A673 (cell line): ENCODE results near the gene CRIP1. TPM values are rescaled to one million over a fixed set of nuclear protein-coding genes. Genes with fewer than 3 reads are reported as not detected.

Experiments used
- BruUV-seq: library from RNA; stranded (reverse); fragments of 400-500 nt; replicated peaks from 2 replicates; lab custom pipeline; 2021; lab: Mats Ljungman, UMichigan
- CTCF ChIA-PET: fragments of 300-600 bp; sonication (Branson Sonifier 250); formaldehyde crosslinking; loops from one replicate; lab custom pipeline; 2022; ENCODE audit warnings: antibody characterized with exemption; lab: Charles Lee
- POLR2A ChIA-PET: fragments of 300-600 bp; sonication (Branson Sonifier 250); formaldehyde crosslinking; loops from one replicate; lab custom pipeline; 2022; ENCODE audit warnings: antibody characterized with exemption; ENCODE audit not compliant: low non-redundant PET; lab: Charles Lee
- DNase-seq: peaks from one replicate; pipeline ENCODE4 v3.0.0-alpha.2; 2015; ENCODE audit warnings: low spot score
- H3K27ac ChIP-seq: fragments of 200-600 bp; sonication (generic); 2 replicates; pipeline ENCODE4 v1.5.1; 2016; ENCODE audit warnings: mixed run types, low read depth, mild to moderate bottlenecking, mixed read lengths, antibody characterized with exemption, low read length; ENCODE audit not compliant: poor library complexity, severe bottlenecking
- H3K27me3 ChIP-seq: fragments of 200-600 bp; sonication (generic); replicated peaks from 2 replicates; pipeline ENCODE4 v1.6.1; 2017; ENCODE audit warnings: mixed run types, low read depth, mild to moderate bottlenecking, mixed read lengths, antibody characterized with exemption, low read length; ENCODE audit not compliant: insufficient read depth, poor library complexity
- H3K36me3 ChIP-seq: fragments of 200-600 bp; sonication (generic); 2 replicates; pipeline ENCODE4 v1.6.1; 2016; ENCODE audit warnings: mixed run types, mild to moderate bottlenecking, mixed read lengths, antibody characterized with exemption, low read length; ENCODE audit not compliant: insufficient read depth, poor library complexity, severe bottlenecking
- H3K4me1 ChIP-seq: fragments of 200-600 bp; sonication (generic); 2 replicates; pipeline ENCODE4 v1.6.1; 2017; ENCODE audit warnings: mixed run types, mild to moderate bottlenecking, mixed read lengths, antibody characterized with exemption, low read length; ENCODE audit not compliant: insufficient read depth, poor library complexity, severe bottlenecking
- H3K4me3 ChIP-seq: fragments of 200-600 bp; sonication (generic); 2 replicates; pipeline ENCODE4 v1.5.1; 2016; ENCODE audit warnings: low read depth, mixed run types, mild to moderate bottlenecking, mixed read lengths, low read length; ENCODE audit not compliant: poor library complexity, severe bottlenecking
- H3K9me3 ChIP-seq: fragments of 200-600 bp; sonication (generic); 2 replicates; pipeline ENCODE4 v1.6.1; 2016; ENCODE audit warnings: mixed run types, low read depth, mild to moderate bottlenecking, mixed read lengths, antibody characterized with exemption, low read length; ENCODE audit not compliant: poor library complexity, severe bottlenecking
- CTCF ChIP-seq: fragments of 300-800, 200-600 bp; sonication (generic); conservative IDR thresholded peaks from 2 replicates; pipeline ENCODE4 v1.5.1; 2017; ENCODE audit warnings: low read depth, mild to moderate bottlenecking, antibody characterized with exemption, low read length, moderate library complexity, mixed read lengths
- EZH2 ChIP-seq: fragments of 200-600 bp; sonication (generic); IDR thresholded peaks from 2 replicates; pipeline ENCODE4 v1.6.1; 2017; ENCODE audit warnings: borderline replicate concordance, low read depth, mild to moderate bottlenecking, mixed read lengths, antibody characterized with exemption, low read length; ENCODE audit not compliant: poor library complexity, severe bottlenecking
- intact Hi-C: fragments of 100-400 bp; cut with micrococcal nuclease; formaldehyde crosslinking; loops from one replicate; pipeline ENCODE4 v1.10.0; 2022; ENCODE audit not compliant: unreplicated experiment
- total RNA-seq: library from RNA; stranded (reverse); gene quantifications from 2 replicates; pipeline ENCODE4 v1.2.3, GENCODE V29; 2021

Gene CRIP1
- total RNA-seq, 1 experiment from 2014 or later, result 47.7 TPM

- CTCF ChIA-PET, result no interaction called here
- H3K27me3 ChIP-seq, result no peaks in the 10 kb centered on the region
- H3K4me3 ChIP-seq, result no peak overlapping the region
- no peak overlapping the region for H3K27ac ChIP-seq
- no TSS peak for BruUV-seq
- intact Hi-C loops, result loop anchor here (2.0 kb wide), 1 partner anchor 39 kb away; no protein-coding TSS in a partner anchor
- TF ChIP-seq EZH2 (no peak), CTCF (no peak)
- no peaks in the 10 kb centered on the region for H3K9me3 ChIP-seq
- DNase-seq, result no peak
- peaks cover 4% of the 10 kb centered on the region for H3K4me1 ChIP-seq
- H3K36me3 ChIP-seq, result peaks cover 63% of the 10 kb centered on the region
- POLR2A ChIA-PET, result no interaction called here
These were observed 37.2 kb upstream of the CRIP1 start for GRCh38 chr14:105449276-105450122.

- intact Hi-C loops, result no loop called here
- no peaks in the 10 kb centered on the region for H3K27me3 ChIP-seq
- peaks cover 4% of the 10 kb centered on the region for H3K4me1 ChIP-seq
- no TSS peak for BruUV-seq
- POLR2A ChIA-PET, result no interaction called here
- no peak for DNase-seq
- H3K9me3 ChIP-seq, result no peaks in the 10 kb centered on the region
- H3K36me3 ChIP-seq, result peaks cover 61% of the 10 kb centered on the region
- H3K4me3 ChIP-seq, result no peak overlapping the region
- CTCF ChIA-PET, result no interaction called here
- H3K27ac ChIP-seq, result no peak overlapping the region
- TF ChIP-seq EZH2 (no peak), CTCF (no peak)
These were observed 36.6 kb upstream of the CRIP1 start for GRCh38 chr14:105450123-105450505.

- CTCF ChIA-PET, result no interaction called here
- intact Hi-C loops, result no loop called here
- POLR2A ChIA-PET, result no interaction called here
- Histone ChIP-seq H3K4me1 (peaks cover 4% of the 10 kb centered on the region), H3K9me3 (no peaks in the 10 kb centered on the region), H3K27ac (no peak overlapping the region), H3K4me3 (no peak overlapping the region), H3K27me3 (no peaks in the 10 kb centered on the region), H3K36me3 (peaks cover 68% of the 10 kb centered on the region)
- TF ChIP-seq EZH2 (no peak), CTCF (no peak)
- no TSS peak for BruUV-seq
- no peak for DNase-seq
These were observed 35.6 kb upstream of the CRIP1 start for GRCh38 chr14:105450864-105451720.
